ENCODE results near the gene SRCAP.
A peak's percentile ranks its signal among the peaks of the same experiment; 100 is the strongest.

SRCAP gene

GRCh38 chr16:30654856-30655255 lies 44.1 kb upstream of the SRCAP start:
- no peak overlapping the region for H3K4me3 ChIP-seq (ENCODE audit: low read depth, low read length)
- DNase-seq (ENCODE audit: low read depth) = no peak
- no peak for TF ChIP-seq CTCF (IDR thresholded peaks at IDR 0.05; ENCODE audit: insufficient read depth, low read depth, low read length, missing control alignments)

GRCh38 chr16:30655815-30656347 lies 43.1 kb upstream of the SRCAP start:
- TF ChIP-seq CTCF (IDR thresholded peaks at IDR 0.05; ENCODE audit: insufficient read depth, low read depth, low read length, missing control alignments) = no peak
- H3K4me3 ChIP-seq (ENCODE audit: low read depth, low read length) = no peak overlapping the region
- DNase-seq (ENCODE audit: low read depth) = no peak

- H3K4me3 ChIP-seq (ENCODE audit: low read depth, low read length) = no peak overlapping the region
- no peak for TF ChIP-seq CTCF (IDR thresholded peaks at IDR 0.05; ENCODE audit: insufficient read depth, low read depth, low read length, missing control alignments)
- DNase-seq (ENCODE audit: low read depth) = no peak
Measured at GRCh38 chr16:30656388-30656787, 42.6 kb upstream of the SRCAP start.

- H3K4me3 ChIP-seq (ENCODE audit: low read depth, low read length) = peak overlapping the region; percentile 60
- no peak for DNase-seq (ENCODE audit: low read depth)
Measured at GRCh38 chr16:30656974-30657865, 41.8 kb upstream of the SRCAP start.

GRCh38 chr16:30657866-30658730 lies 40.9 kb upstream of the SRCAP start, which contains the start of gene FBRS:
TSS of gene FBRS (plus strand) at chr16:30658431. CDS start at chr16:30659519, 1,088 bp downstream.
- DNase-seq (ENCODE audit: low read depth) = peak; percentile 100
- H3K4me3 ChIP-seq (ENCODE audit: low read depth, low read length) = peak within 1 kb of the TSS; percentile 60
- peak; percentile 78 for TF ChIP-seq CTCF (IDR thresholded peaks at IDR 0.05; ENCODE audit: insufficient read depth, low read depth, low read length, missing control alignments)

More at GRCh38 chr16:30656974-30657865, 41.8 kb upstream of the SRCAP start:
- TF ChIP-seq CTCF (IDR thresholded peaks at IDR 0.05; ENCODE audit: insufficient read depth, low read depth, low read length, missing control alignments) = no peak

- peak overlapping the region; percentile 58 for H3K4me3 ChIP-seq (ENCODE audit: low read depth, low read length)
- TF ChIP-seq CTCF (IDR thresholded peaks at IDR 0.05; ENCODE audit: insufficient read depth, low read depth, low read length, missing control alignments) = peak; percentile 20
- peak; percentile 99 for DNase-seq (ENCODE audit: low read depth)
Measured at GRCh38 chr16:30658731-30659506, 40.1 kb upstream of the SRCAP start.
